Measurements from ENCODE around the gene MAST2.

DNA sequence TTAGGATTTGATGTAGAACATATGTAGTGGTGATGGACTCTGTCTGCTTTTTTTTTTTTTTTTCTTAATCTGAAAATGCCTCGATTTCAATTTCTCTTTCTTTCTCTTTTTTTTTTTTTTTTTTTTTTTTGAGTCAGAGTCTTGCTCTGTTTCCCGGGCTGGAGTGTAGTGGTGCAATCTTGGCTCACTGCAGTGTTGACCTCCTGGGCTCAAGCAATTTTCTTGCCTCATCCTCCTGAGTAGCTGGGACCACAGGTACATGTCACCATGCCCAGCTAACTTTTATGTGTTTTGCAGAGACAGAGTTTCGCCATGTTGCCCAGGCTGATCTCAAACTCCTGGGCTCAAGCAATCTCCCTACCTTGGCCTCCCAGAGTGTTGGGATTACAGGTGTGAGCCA, 17.4 kb downstream of the MAST2 start:
- TF ChIP-seq ZBTB1 (CRISPR knock-in tag; IDR thresholded peaks at IDR 0.05; ENCODE audit: borderline replicate concordance) = no peak
- TF ChIP-seq ZNF629 (CRISPR knock-in tag; conservative IDR thresholded peaks at IDR 0.05) = no peak
- TF ChIP-seq MAZ (IDR thresholded peaks at IDR 0.05; ENCODE audit: borderline replicate concordance, low read depth, low read length) = no peak
- no peak for TF ChIP-seq MAZ (CRISPR knock-in tag; IDR thresholded peaks at IDR 0.05; ENCODE audit: low read depth)
- no peak for TF ChIP-seq ZNF354B (CRISPR knock-in tag; IDR thresholded peaks at IDR 0.05)
- no peak for TF ChIP-seq POLR2A (IDR thresholded peaks at IDR 0.05; ENCODE audit: insufficient read depth in 1 of 2, low read depth in 2 of 2, low read length in 2 of 2)
- TF ChIP-seq TP53 (CRISPR knock-in tag; conservative IDR thresholded peaks at IDR 0.05) = no peak

Data from HepG2 (cell line).